HepG2 (cell line): Measurements from ENCODE around the gene SLC2A4. TPM values are rescaled to one million over a fixed set of nuclear protein-coding genes. Genes with fewer than 3 reads are reported as not detected.

Experiments
- BRD4 ChIP-seq: sonication (generic); formaldehyde crosslinking; IDR thresholded peaks from 2 replicates; pipeline ENCODE4 v1.4.0; 2020; ENCODE audit warnings: missing genetic modification reagents
- FOXA3 ChIP-seq: IDR thresholded peaks from 2 replicates; pipeline ENCODE4 v1.6.1; 2016; ENCODE audit warnings: missing genetic modification reagents, missing compliant biosample characterization
- FOXO1 ChIP-seq: sonication (generic); formaldehyde crosslinking; IDR thresholded peaks from 2 replicates; pipeline ENCODE4 v1.4.0; 2020; ENCODE audit warnings: missing genetic modification reagents
- HBP1 ChIP-seq: IDR thresholded peaks from 2 replicates; pipeline ENCODE4 v1.6.1; 2016; ENCODE audit warnings: low read depth, control low read depth
- HDAC1 ChIP-seq: sonication (generic); formaldehyde crosslinking; IDR thresholded peaks from 2 replicates; pipeline ENCODE4 v1.5.1; 2020; ENCODE audit warnings: mild to moderate bottlenecking, missing genetic modification reagents
- HNRNPK ChIP-seq: fragments of 200-400 bp; formaldehyde crosslinking; IDR thresholded peaks from 2 replicates; pipeline ENCODE4 v1.6.1; 2018; ENCODE audit warnings: low read length, low read depth, moderate library complexity, mild to moderate bottlenecking; ENCODE audit not compliant: poor library complexity, severe bottlenecking
- HNRNPLL ChIP-seq: fragments of 200-400 bp; formaldehyde crosslinking; IDR thresholded peaks from 2 replicates; pipeline ENCODE4 v1.6.1; 2017; ENCODE audit warnings: mild to moderate bottlenecking, low read depth, low read length; ENCODE audit not compliant: poor library complexity, severe bottlenecking
- MED13 ChIP-seq: sonication (generic); formaldehyde crosslinking; IDR thresholded peaks from 2 replicates; pipeline ENCODE4 v1.5.0; 2020; ENCODE audit warnings: missing genetic modification reagents
- MEIS1 ChIP-seq: sonication (generic); formaldehyde crosslinking; IDR thresholded peaks from 2 replicates; pipeline ENCODE4 v1.9.0; 2021; ENCODE audit warnings: mild to moderate bottlenecking, missing genetic modification reagents, moderate library complexity, borderline replicate concordance
- NFIC ChIP-seq: IDR thresholded peaks from 2 replicates; pipeline ENCODE4 v1.6.1; 2012; ENCODE audit warnings: mild to moderate bottlenecking, low read length, inconsistent platforms
- NPAS2 ChIP-seq: sonication (generic); formaldehyde crosslinking; IDR thresholded peaks from 2 replicates; pipeline ENCODE4 v1.8.0; 2022; ENCODE audit warnings: mild to moderate bottlenecking, missing genetic modification reagents, borderline replicate concordance
- NRL ChIP-seq: sonication (generic); formaldehyde crosslinking; IDR thresholded peaks from 2 replicates; pipeline ENCODE4 v1.5.0; 2020; ENCODE audit warnings: missing genetic modification reagents, mild to moderate bottlenecking, moderate library complexity, borderline replicate concordance
- SALL2 ChIP-seq: sonication (generic); formaldehyde crosslinking; IDR thresholded peaks from 2 replicates; pipeline ENCODE4 v1.8.1; 2023; ENCODE audit warnings: mild to moderate bottlenecking, missing genetic modification reagents, inconsistent platforms
- SIN3B ChIP-seq: fragments of 150-350 bp; IDR thresholded peaks from 2 replicates; pipeline ENCODE4 v1.6.1; 2014; ENCODE audit warnings: low read length
- SP140L ChIP-seq: sonication (generic); formaldehyde crosslinking; IDR thresholded peaks from 2 replicates; pipeline ENCODE4 v1.4.0; 2020; ENCODE audit warnings: missing genetic modification reagents, borderline replicate concordance
- TAF1 ChIP-seq: sonication (generic); formaldehyde crosslinking; IDR thresholded peaks from 2 replicates; pipeline ENCODE4 v1.4.0; 2020; ENCODE audit warnings: missing genetic modification reagents
- U2AF1 ChIP-seq: fragments of 200-400 bp; formaldehyde crosslinking; optimal IDR thresholded peaks from 2 replicates; pipeline ENCODE3; 2017; ENCODE audit warnings: mild to moderate bottlenecking, low read depth, low read length
- ZNF253 ChIP-seq: sonication (generic); formaldehyde crosslinking; IDR thresholded peaks from 2 replicates; pipeline ENCODE4 v1.8.0; 2022; ENCODE audit warnings: mild to moderate bottlenecking, missing genetic modification reagents, borderline replicate concordance
- ZNF3 ChIP-seq: IDR thresholded peaks from 2 replicates; pipeline ENCODE4 v1.7.0; 2017; ENCODE audit warnings: inconsistent platforms
- ZNF337 ChIP-seq: sonication (generic); formaldehyde crosslinking; IDR thresholded peaks from 2 replicates; pipeline ENCODE4 v1.5.1; 2020; ENCODE audit warnings: missing genetic modification reagents, low read depth, mild to moderate bottlenecking, borderline replicate concordance
- ZNF619 ChIP-seq: sonication (generic); formaldehyde crosslinking; IDR thresholded peaks from 2 replicates; pipeline ENCODE4 v1.4.0; 2020; ENCODE audit warnings: mild to moderate bottlenecking, missing genetic modification reagents
- ZSCAN21 ChIP-seq: sonication (generic); formaldehyde crosslinking; IDR thresholded peaks from 2 replicates; pipeline ENCODE4 v1.8.0; 2022; ENCODE audit warnings: mild to moderate bottlenecking, missing genetic modification reagents, moderate library complexity, borderline replicate concordance
- ZSCAN25 ChIP-seq: sonication (generic); formaldehyde crosslinking; IDR thresholded peaks from 2 replicates; pipeline ENCODE4 v1.8.0; 2022; ENCODE audit warnings: mild to moderate bottlenecking, missing genetic modification reagents
- ZSCAN31 ChIP-seq: sonication (generic); formaldehyde crosslinking; IDR thresholded peaks from 2 replicates; pipeline ENCODE4 v1.5.0; 2020; ENCODE audit warnings: low read depth, mild to moderate bottlenecking, missing genetic modification reagents
- ZZZ3 ChIP-seq: sonication (generic); formaldehyde crosslinking; IDR thresholded peaks from 2 replicates; pipeline ENCODE4 v1.4.0; 2020; ENCODE audit warnings: missing genetic modification reagents, mild to moderate bottlenecking, borderline replicate concordance
- polyA plus RNA-seq, 8 experiments: library from polyadenylated mRNA; depleted of rRNA in 3 of 8; stranded (reverse) in 7 of 8; unstranded in 1 of 8; fragments of >200 nt; fragmentation: Illumina TruSeq in 4 of 8; extraction: Trizol in 4 of 8; gene quantifications; 2 replicates each; pipeline versions ENCODE4 v1.2.1 to v1.2.3, GENCODE V29; 2011 to 2016; ENCODE audit warnings: low read depth in 4 of 8, missing spikeins in 1 of 8, mixed read lengths in 1 of 8; ENCODE audit not compliant: insufficient read depth in 1 of 8
- total RNA-seq, 5 experiments: library from RNA; depleted of rRNA; stranded (reverse); fragments of >200 nt; fragmentation: Illumina TruSeq; extraction: Trizol; gene quantifications; 2 replicates each; pipeline ENCODE4 v1.2.3, GENCODE V29; 2016; ENCODE audit warnings: low read depth in 1 of 5
- TF ChIP-seq, protein P1 (sequence below): sonication (generic); formaldehyde crosslinking; IDR thresholded peaks from 2 replicates; pipeline ENCODE4 v1.4.0; 2020; ENCODE audit warnings: missing genetic modification reagents

Gene SLC2A4
- total and polyA plus RNA-seq, 2 of the 13 experiments (the other 11 are each of a cell fraction or from before 2014, with no cell fraction given), result 4.9 to 5.8 TPM

- TF ChIP-seq, protein P1, sequence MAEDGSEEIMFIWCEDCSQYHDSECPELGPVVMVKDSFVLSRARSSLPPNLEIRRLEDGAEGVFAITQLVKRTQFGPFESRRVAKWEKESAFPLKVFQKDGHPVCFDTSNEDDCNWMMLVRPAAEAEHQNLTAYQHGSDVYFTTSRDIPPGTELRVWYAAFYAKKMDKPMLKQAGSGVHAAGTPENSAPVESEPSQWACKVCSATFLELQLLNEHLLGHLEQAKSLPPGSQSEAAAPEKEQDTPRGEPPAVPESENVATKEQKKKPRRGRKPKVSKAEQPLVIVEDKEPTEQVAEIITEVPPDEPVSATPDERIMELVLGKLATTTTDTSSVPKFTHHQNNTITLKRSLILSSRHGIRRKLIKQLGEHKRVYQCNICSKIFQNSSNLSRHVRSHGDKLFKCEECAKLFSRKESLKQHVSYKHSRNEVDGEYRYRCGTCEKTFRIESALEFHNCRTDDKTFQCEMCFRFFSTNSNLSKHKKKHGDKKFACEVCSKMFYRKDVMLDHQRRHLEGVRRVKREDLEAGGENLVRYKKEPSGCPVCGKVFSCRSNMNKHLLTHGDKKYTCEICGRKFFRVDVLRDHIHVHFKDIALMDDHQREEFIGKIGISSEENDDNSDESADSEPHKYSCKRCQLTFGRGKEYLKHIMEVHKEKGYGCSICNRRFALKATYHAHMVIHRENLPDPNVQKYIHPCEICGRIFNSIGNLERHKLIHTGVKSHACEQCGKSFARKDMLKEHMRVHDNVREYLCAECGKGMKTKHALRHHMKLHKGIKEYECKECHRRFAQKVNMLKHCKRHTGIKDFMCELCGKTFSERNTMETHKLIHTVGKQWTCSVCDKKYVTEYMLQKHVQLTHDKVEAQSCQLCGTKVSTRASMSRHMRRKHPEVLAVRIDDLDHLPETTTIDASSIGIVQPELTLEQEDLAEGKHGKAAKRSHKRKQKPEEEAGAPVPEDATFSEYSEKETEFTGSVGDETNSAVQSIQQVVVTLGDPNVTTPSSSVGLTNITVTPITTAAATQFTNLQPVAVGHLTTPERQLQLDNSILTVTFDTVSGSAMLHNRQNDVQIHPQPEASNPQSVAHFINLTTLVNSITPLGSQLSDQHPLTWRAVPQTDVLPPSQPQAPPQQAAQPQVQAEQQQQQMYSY, result 0 out of 2 replicates have a peak, but pooled peaks have one; percentile 23
- TF ChIP-seq ZNF619 (CRISPR knock-in tag), result 0 out of 2 replicates have a peak, but pooled peaks have one; percentile 7
- TF ChIP-seq ZSCAN31 (CRISPR knock-in tag), result no peak
- TF ChIP-seq ZNF3 (CRISPR knock-in tag), result no peak
- 0 out of 2 replicates have a peak, but pooled peaks have one; percentile 7 for TF ChIP-seq FOXA3 (CRISPR knock-in tag)
- TF ChIP-seq HNRNPK, result peak; percentile 97
- TF ChIP-seq NFIC, result no peak
- peak; percentile 56 for TF ChIP-seq HDAC1 (CRISPR knock-in tag)
- TF ChIP-seq ZSCAN25 (CRISPR knock-in tag), result peak; percentile 70
- no peak for TF ChIP-seq MEIS1 (CRISPR knock-in tag)
- TF ChIP-seq MED13 (CRISPR knock-in tag), result no peak
- no peak for TF ChIP-seq SP140L (CRISPR knock-in tag)
- TF ChIP-seq ZSCAN21 (CRISPR knock-in tag), result no peak
- TF ChIP-seq HBP1 (CRISPR knock-in tag), result peak; percentile 53
- TF ChIP-seq U2AF1, result no peak
- TF ChIP-seq NRL (CRISPR knock-in tag), result no peak
- no peak for TF ChIP-seq ZNF253 (CRISPR knock-in tag)
- TF ChIP-seq ZZZ3, result no peak
- peak; percentile 64 for TF ChIP-seq TAF1 (CRISPR knock-in tag)
- no peak; the same call in 1 of the 2 replicates for TF ChIP-seq SIN3B
- TF ChIP-seq BRD4 (CRISPR knock-in tag), result no peak
- TF ChIP-seq SALL2 (CRISPR knock-in tag), result no peak; the same call in 1 of the 2 replicates
- 0 out of 2 replicates have a peak, but pooled peaks have one; percentile 40 for TF ChIP-seq ZNF337 (CRISPR knock-in tag)
- no peak for TF ChIP-seq NPAS2 (CRISPR knock-in tag)
- no peak; the same call in 1 of the 2 replicates for TF ChIP-seq FOXO1
- peak; percentile 97 for TF ChIP-seq HNRNPLL
Observed at GRCh38 chr17:7239091-7240027, 42.2 kb upstream of the SLC2A4 start, which contains the start of gene PHF23 (continued).
